Glutamatergic neuron (in vitro differentiated cells): ENCODE results near the gene DPH1. TPM values are rescaled to one million over a fixed set of nuclear protein-coding genes. Genes with fewer than 3 reads are reported as not detected.
"Not testable (repeated sequence)": the region's sequence is repeated elsewhere in the genome, so short reads cannot be mapped to it uniquely, and the experiment has no call there.

Experiments used
- DNase-seq: peaks from one replicate; pipeline ENCODE4 v3.0.0; 2022
- H3K27ac Mint-ChIP-seq: one replicate; pipeline ENCODE4 v1.8.0; 2020; ENCODE audit warnings: mild to moderate bottlenecking, mixed read lengths, inconsistent platforms; ENCODE audit not compliant: unreplicated experiment
- H3K27me3 Mint-ChIP-seq: one replicate; pipeline ENCODE4 v1.8.0; 2020; ENCODE audit warnings: mild to moderate bottlenecking, moderate library complexity, mixed read lengths, inconsistent platforms; ENCODE audit not compliant: unreplicated experiment
- H3K36me3 Mint-ChIP-seq: one replicate; pipeline ENCODE4 v1.8.0; 2020; ENCODE audit warnings: mild to moderate bottlenecking, mixed read lengths, inconsistent platforms; ENCODE audit not compliant: unreplicated experiment
- H3K4me1 Mint-ChIP-seq: one replicate; pipeline ENCODE4 v1.8.0; 2020; ENCODE audit warnings: mild to moderate bottlenecking, low read depth, mixed read lengths, inconsistent platforms; ENCODE audit not compliant: unreplicated experiment
- H3K4me3 Mint-ChIP-seq: one replicate; pipeline ENCODE4 v1.8.0; 2020; ENCODE audit warnings: mild to moderate bottlenecking, mixed read lengths, inconsistent platforms; ENCODE audit not compliant: unreplicated experiment
- H3K9me3 Mint-ChIP-seq: one replicate; pipeline ENCODE4 v1.8.0; 2020; ENCODE audit warnings: mild to moderate bottlenecking, moderate library complexity, mixed read lengths, inconsistent platforms; ENCODE audit not compliant: unreplicated experiment
- CTCF ChIP-seq: fragments of 200-600 bp; sonication (generic); IDR thresholded peaks from one replicate; pipeline ENCODE4 v1.5.0; 2021; ENCODE audit not compliant: partially characterized antibody, unreplicated experiment
- total RNA-seq: library from RNA; stranded (reverse); fragmentation: NEBNext Ultra II Directional; extraction: Animal tissue kit (Norgen Biotek cat#: 25700); gene quantifications from one replicate; pipeline ENCODE4 v1.2.1, GENCODE V29; 2021; ENCODE audit not compliant: unreplicated experiment

DPH1 gene
- total RNA-seq, 1 donor from 2014 or later: 36.4 TPM

- Mint-ChIP-seq H3K27me3 (peaks cover 4% of the 10 kb centered on the region), H3K4me3 (no peak overlapping the region), H3K9me3 (peaks cover 6% of the 10 kb centered on the region), H3K4me1 (peaks cover 11% of the 10 kb centered on the region), H3K27ac (no peak overlapping the region), H3K36me3 (no peaks in the 10 kb centered on the region)
- no peak for TF ChIP-seq CTCF
- no peak for DNase-seq
Measured at GRCh38 chr17:2008332-2009126, 21.4 kb upstream of the DPH1 start.

- H3K9me3 Mint-ChIP-seq: peaks cover 6% of the 10 kb centered on the region
- H3K27ac Mint-ChIP-seq: no peak overlapping the region
- no peak for TF ChIP-seq CTCF
- DNase-seq: no peak
- H3K27me3 Mint-ChIP-seq: peaks cover 6% of the 10 kb centered on the region
- no peak overlapping the region for H3K4me3 Mint-ChIP-seq
- H3K36me3 Mint-ChIP-seq: no peaks in the 10 kb centered on the region
- H3K4me1 Mint-ChIP-seq: peaks cover 13% of the 10 kb centered on the region
Measured at GRCh38 chr17:2009737-2010136, 20.2 kb upstream of the DPH1 start.

- Mint-ChIP-seq H3K36me3 (no peaks in the 10 kb centered on the region), H3K4me3 (peak overlapping the region; percentile 30), H3K4me1 (peaks cover 19% of the 10 kb centered on the region), H3K9me3 (peaks cover 8% of the 10 kb centered on the region), H3K27me3 (peaks cover 13% of the 10 kb centered on the region), H3K27ac (peak overlapping the region; percentile 70)
- DNase-seq: no peak
- no peak for TF ChIP-seq CTCF
Measured at GRCh38 chr17:2011411-2012371, 18.3 kb upstream of the DPH1 start.

GRCh38 chr17:2012499-2012898 is 17.5 kb upstream of the DPH1 start:
- no peak overlapping the region for H3K27ac Mint-ChIP-seq
- H3K4me3 Mint-ChIP-seq: peak overlapping the region; percentile 30
- H3K4me1 Mint-ChIP-seq: peaks cover 24% of the 10 kb centered on the region
- peaks cover 17% of the 10 kb centered on the region for H3K27me3 Mint-ChIP-seq
- H3K9me3 Mint-ChIP-seq: peaks cover 6% of the 10 kb centered on the region
- H3K36me3 Mint-ChIP-seq: no peaks in the 10 kb centered on the region
- DNase-seq: no peak
- TF ChIP-seq CTCF: no peak

- not testable (repeated sequence) for DNase-seq, H3K36me3 Mint-ChIP-seq, H3K4me3 Mint-ChIP-seq, H3K27ac Mint-ChIP-seq
- H3K4me1 Mint-ChIP-seq: peaks cover 33% of the 10 kb centered on the region
- peaks cover 10% of the 10 kb centered on the region for H3K9me3 Mint-ChIP-seq
- H3K27me3 Mint-ChIP-seq: peaks cover 24% of the 10 kb centered on the region
Measured at GRCh38 chr17:2013220-2013993, 16.5 kb upstream of the DPH1 start.
